HCT116 (cell line): ENCODE measurements around the gene IGSF21. TPM values are rescaled to one million over a fixed set of nuclear protein-coding genes. Genes with fewer than 3 reads are reported as not detected.

Experiments
- ATAC-seq: fragments of 200-7000 bp; cut with Tn5 transposase; 2 replicates; pipeline ENCODE4 v1.9.1; 2020; ENCODE audit warnings: mild to moderate bottlenecking, moderate library complexity
- BruUV-seq: library from RNA; stranded (reverse); fragments of 400-500 nt; replicated peaks from 2 replicates; lab custom pipeline; 2021; lab: Mats Ljungman, UMichigan
- CTCF ChIA-PET: fragments of 300-600 bp; sonication (Branson Sonifier 250); formaldehyde crosslinking; loops from one replicate; lab custom pipeline; 2021; ENCODE audit warnings: antibody characterized with exemption; lab: Charles Lee
- POLR2A ChIA-PET: fragments of 300-600, 350-600 bp; sonication (Branson Sonifier 250); formaldehyde crosslinking; loops from one replicate; lab custom pipeline; 2021; ENCODE audit warnings: antibody characterized with exemption; lab: Charles Lee
- RAD21 ChIA-PET, 2 experiments: fragments of 300-600 bp; sonication (Branson Sonifier 250); formaldehyde crosslinking; loops; one replicate each; lab custom pipeline; 2023; ENCODE audit warnings: low total read pairs in 2 of 2; ENCODE audit not compliant: uncharacterized antibody in 2 of 2, unreplicated experiment in 2 of 2, low non-redundant PET in 1 of 2; lab: Charles Lee
- DNase-seq: peaks from one replicate; pipeline ENCODE4 v3.0.0-alpha.2; 2010; ENCODE audit warnings: low read depth, low spot score
- H2AFZ ChIP-seq: fragments of 200-600 bp; shearing (Covaris generic), sonication (generic); 2 replicates; pipeline ENCODE4 v1.6.1; 2017; ENCODE audit warnings: low read depth, mixed run types, mixed read lengths, antibody characterized with exemption, low read length; ENCODE audit not compliant: poor library complexity, severe bottlenecking
- H3K27ac ChIP-seq: 2 replicates; pipeline ENCODE4 v1.5.1; 2012; ENCODE audit warnings: low read depth, low read length
- H3K27me3 ChIP-seq: fragments of 200-600 bp; sonication (generic); 2 replicates; pipeline ENCODE4 v1.6.1; 2016; ENCODE audit warnings: mixed run types, low read length, mixed read lengths; ENCODE audit not compliant: insufficient read depth
- H3K36me3 ChIP-seq, 2 experiments: fragments of 200-500 bp in 1 of 2; fragments of 200-600 bp in 1 of 2; sonication (Bioruptor generic) in 1 of 2; sonication (generic) in 1 of 2; 2 replicates each; pipeline versions ENCODE4 v1.5.1 to v1.6.1; 2014 to 2016; ENCODE audit warnings: low read length in 2 of 2, inconsistent platforms in 1 of 2, mixed read lengths in 1 of 2, mixed run types in 1 of 2; ENCODE audit not compliant: insufficient read depth in 2 of 2, control insufficient read depth in 1 of 2
- H3K4me1 ChIP-seq, 2 experiments: fragments of 200-600 bp in 1 of 2; sonication (generic) in 1 of 2; 2 replicates each; pipeline versions ENCODE4 v1.5.1 to v1.6.1; 2012 to 2017; ENCODE audit warnings: low read length in 2 of 2, inconsistent platforms in 1 of 2, mild to moderate bottlenecking in 1 of 2, mixed read lengths in 1 of 2, mixed run types in 1 of 2, moderate library complexity in 1 of 2; ENCODE audit not compliant: insufficient read depth in 2 of 2, control insufficient read depth in 1 of 2
- H3K4me2 ChIP-seq: fragments of 200-600 bp; sonication (generic); 2 replicates; pipeline ENCODE4 v1.6.1; 2017; ENCODE audit warnings: mixed run types, low read length, mixed read lengths
- H3K4me3 ChIP-seq, 2 experiments: fragments of 200-600 bp in 1 of 2; sonication (generic) in 1 of 2; replicated peaks in 1 of 2; 2 replicates each; pipeline ENCODE4 v1.5.1; 2011 to 2016; ENCODE audit warnings: low read length in 2 of 2, control low read depth in 1 of 2, low read depth in 1 of 2, mild to moderate bottlenecking in 1 of 2, mixed read lengths in 1 of 2, mixed run types in 1 of 2
- H3K79me2 ChIP-seq: fragments of 200-600 bp; sonication (generic); 2 replicates; pipeline ENCODE4 v1.6.1; 2017; ENCODE audit warnings: mild to moderate bottlenecking, mixed run types, low read length, moderate library complexity, mixed read lengths; ENCODE audit not compliant: insufficient read depth
- H3K9ac ChIP-seq: fragments of 200-600 bp; sonication (generic); 2 replicates; pipeline ENCODE4 v1.6.1; 2016; ENCODE audit warnings: low read length, mixed read lengths
- H3K9me2 ChIP-seq: fragments of 200-600 bp; sonication (generic), shearing (Covaris generic); 2 replicates; pipeline ENCODE4 v1.6.1; 2017; ENCODE audit warnings: mixed run types, mild to moderate bottlenecking, moderate library complexity; ENCODE audit not compliant: insufficient read depth
- H3K9me3 ChIP-seq, 2 experiments: fragments of 200-500 bp in 1 of 2; fragments of 200-600 bp in 1 of 2; sonication (Bioruptor generic) in 1 of 2; sonication (generic) in 1 of 2; 2 replicates each; pipeline ENCODE4 v1.6.1; 2014 to 2017; ENCODE audit warnings: low read length in 2 of 2, mixed read lengths in 2 of 2, inconsistent platforms in 1 of 2, low read depth in 1 of 2, mild to moderate bottlenecking in 1 of 2, mixed run types in 1 of 2, moderate library complexity in 1 of 2; ENCODE audit not compliant: control insufficient read depth in 1 of 2, insufficient read depth in 1 of 2
- H4K20me1 ChIP-seq: fragments of 200-600 bp; sonication (generic), shearing (Covaris generic); 2 replicates; pipeline ENCODE4 v1.6.1; 2017; ENCODE audit warnings: mixed run types, mild to moderate bottlenecking, moderate library complexity; ENCODE audit not compliant: insufficient read depth
- CEBPB ChIP-seq: IDR thresholded peaks from 2 replicates; pipeline ENCODE4 v1.6.1; 2012; ENCODE audit warnings: low read depth
- CTCF ChIP-seq, 3 experiments: fragments of 200-600 bp in 1 of 3; sonication (generic) in 1 of 3; IDR thresholded peaks in 2 of 3; conservative IDR thresholded peaks in 1 of 3; 2 replicates each; pipeline ENCODE4 v1.5.1; 2012 to 2017; ENCODE audit warnings: low read depth in 2 of 3, low read length in 2 of 3, antibody characterized with exemption in 1 of 3, borderline replicate concordance in 1 of 3, control low read depth in 1 of 3, mild to moderate bottlenecking in 1 of 3, mixed read lengths in 1 of 3, mixed run types in 1 of 3, moderate library complexity in 1 of 3; ENCODE audit not compliant: insufficient read depth in 1 of 3
- ELF1 ChIP-seq: IDR thresholded peaks from 2 replicates; pipeline ENCODE4 v1.6.1; 2012; ENCODE audit warnings: low read depth, borderline replicate concordance
- EZH2phosphoT487 ChIP-seq: fragments of 200-600 bp; IDR thresholded peaks from 2 replicates; pipeline ENCODE4 v1.6.1; 2018; ENCODE audit warnings: antibody characterized with exemption, borderline replicate concordance
- POLR2A ChIP-seq: IDR thresholded peaks from 2 replicates; pipeline ENCODE4 v1.7.0; 2011; ENCODE audit warnings: borderline replicate concordance; ENCODE audit not compliant: insufficient read depth, insufficient read length; ENCODE audit errors: extremely low read depth
- RAD21 ChIP-seq: IDR thresholded peaks from 2 replicates; pipeline ENCODE4 v1.6.1; 2012; ENCODE audit warnings: low read depth, mild to moderate bottlenecking
- SP1 ChIP-seq: IDR thresholded peaks from 2 replicates; pipeline ENCODE4 v1.6.1; 2012; ENCODE audit warnings: low read depth
- YY1 ChIP-seq: IDR thresholded peaks from 2 replicates; pipeline ENCODE4 v1.6.1; 2011; ENCODE audit warnings: low read length, low read depth, moderate library complexity, mild to moderate bottlenecking; ENCODE audit not compliant: insufficient replicate concordance; ENCODE audit errors: extremely low read depth
- ZFX ChIP-seq: fragments of 450-650 bp; IDR thresholded peaks from 2 replicates; pipeline ENCODE4 v1.6.1; 2017
- ZNF274 ChIP-seq: fragments of 200-500 bp; sonication (Bioruptor generic); IDR thresholded peaks from 2 replicates; pipeline ENCODE4 v1.6.1; 2014; ENCODE audit warnings: mild to moderate bottlenecking, low read depth, low read length, inconsistent platforms
- intact Hi-C: fragments of 100-400 bp; cut with micrococcal nuclease; formaldehyde crosslinking; loops from 2 replicates; pipeline ENCODE4 v1.10.0; 2022
- total RNA-seq: library from RNA; stranded (reverse); gene quantifications from one replicate; pipeline ENCODE4 v1.2.1, GENCODE V29; 2021; ENCODE audit not compliant: unreplicated experiment

The IGSF21 gene
- total RNA-seq, 1 experiment from 2014 or later, result not detected

- Histone ChIP-seq H2AFZ (no peak overlapping the region), H3K36me3 (no peaks in the 10 kb centered on the region), H3K9me3 (no peaks in the 10 kb centered on the region), H3K4me1 (no peaks in the 10 kb centered on the region), H3K27me3 (no peaks in the 10 kb centered on the region; the same call in 1 of the 2 replicates), H3K27ac (no peak overlapping the region), H4K20me1 (no peaks in the 10 kb centered on the region), H3K9ac (no peak overlapping the region), H3K9me2 (no peaks in the 10 kb centered on the region), H3K79me2 (no peaks in the 10 kb centered on the region), H3K4me2 (no peak overlapping the region), H3K4me3 (no peak overlapping the region)
- ATAC-seq (no peak), DNase-seq (no peak)
- intact Hi-C loops, result no loop called here
- ChIA-PET POLR2A (no interaction called here), RAD21 (no interaction called here), CTCF (no interaction called here)
- no TSS peak for BruUV-seq
- no peak for TF ChIP-seq POLR2A
- TF ChIP-seq CTCF (IDR thresholded peaks at IDR 0.05 in 2 of 3, conservative IDR thresholded peaks at IDR 0.05 in 1 of 3; ENCODE audit: borderline replicate concordance in 1 of 3, insufficient read depth in 1 of 3, low read depth in 2 of 3, low read length in 2 of 3), result no peak
- no peak for TF ChIP-seq ZNF274
- TF ChIP-seq ZFX, result no peak
- no peak for TF ChIP-seq SP1
- no peak for TF ChIP-seq RAD21
- TF ChIP-seq CEBPB, result no peak
- no peak for TF ChIP-seq YY1
- TF ChIP-seq EZH2phosphoT487, result no peak
- no peak for TF ChIP-seq ELF1
Measured at GRCh38 chr1:18132711-18133541, 25.3 kb downstream of the IGSF21 start.
